ENCODE measurements around the gene CACNA1E.

The CACNA1E gene

GRCh38 chr1:181592255-181592859 is 109.0 kb downstream of the CACNA1E start:
- no peak for ATAC-seq
- TF ChIP-seq, protein P1, sequence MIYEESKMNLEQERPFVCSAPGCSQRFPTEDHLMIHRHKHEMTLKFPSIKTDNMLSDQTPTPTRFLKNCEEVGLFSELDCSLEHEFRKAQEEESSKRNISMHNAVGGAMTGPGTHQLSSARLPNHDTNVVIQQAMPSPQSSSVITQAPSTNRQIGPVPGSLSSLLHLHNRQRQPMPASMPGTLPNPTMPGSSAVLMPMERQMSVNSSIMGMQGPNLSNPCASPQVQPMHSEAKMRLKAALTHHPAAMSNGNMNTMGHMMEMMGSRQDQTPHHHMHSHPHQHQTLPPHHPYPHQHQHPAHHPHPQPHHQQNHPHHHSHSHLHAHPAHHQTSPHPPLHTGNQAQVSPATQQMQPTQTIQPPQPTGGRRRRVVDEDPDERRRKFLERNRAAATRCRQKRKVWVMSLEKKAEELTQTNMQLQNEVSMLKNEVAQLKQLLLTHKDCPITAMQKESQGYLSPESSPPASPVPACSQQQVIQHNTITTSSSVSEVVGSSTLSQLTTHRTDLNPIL (CRISPR knock-in tag; IDR thresholded peaks at IDR 0.05; ENCODE audit: low read depth), result no peak
- TF ChIP-seq TOX (CRISPR knock-in tag; IDR thresholded peaks at IDR 0.05; ENCODE audit: borderline replicate concordance) (no peak), RARB (CRISPR knock-in tag; IDR thresholded peaks at IDR 0.05) (no peak), ZNF70 (CRISPR knock-in tag; IDR thresholded peaks at IDR 0.05) (no peak), ZFP3 (CRISPR knock-in tag; IDR thresholded peaks at IDR 0.05) (no peak), ESRRG (CRISPR knock-in tag; IDR thresholded peaks at IDR 0.05) (no peak), ZFP30 (CRISPR knock-in tag; IDR thresholded peaks at IDR 0.05) (no peak), ARNTL (CRISPR knock-in tag; IDR thresholded peaks at IDR 0.05; ENCODE audit: borderline replicate concordance, low read depth) (no peak)

GRCh38 chr1:181593042-181593441 is 109.7 kb downstream of the CACNA1E start:
- TF ChIP-seq PPARA (CRISPR knock-in tag; IDR thresholded peaks at IDR 0.05; ENCODE audit: borderline replicate concordance), result no peak
- TF ChIP-seq RARB (CRISPR knock-in tag; IDR thresholded peaks at IDR 0.05), result no peak
- no peak for TF ChIP-seq BACH2 (CRISPR knock-in tag; IDR thresholded peaks at IDR 0.05; ENCODE audit: borderline replicate concordance)
- no peak for TF ChIP-seq CSDC2 (CRISPR knock-in tag; IDR thresholded peaks at IDR 0.05)
- TF ChIP-seq, protein P1 (CRISPR knock-in tag; IDR thresholded peaks at IDR 0.05; ENCODE audit: low read depth), result no peak
- TF ChIP-seq TCF4 (CRISPR knock-in tag; IDR thresholded peaks at IDR 0.05; ENCODE audit: borderline replicate concordance), result no peak
- ATAC-seq, result no peak

GRCh38 chr1:181594553-181594952 is 111.2 kb downstream of the CACNA1E start:
- TF ChIP-seq BACH2 (CRISPR knock-in tag; IDR thresholded peaks at IDR 0.05; ENCODE audit: borderline replicate concordance) (no peak), TSHZ2 (CRISPR knock-in tag; IDR thresholded peaks at IDR 0.05) (no peak)
- ATAC-seq, result no peak

- no peak for TF ChIP-seq POU6F1 (CRISPR knock-in tag; IDR thresholded peaks at IDR 0.05; ENCODE audit: borderline replicate concordance, low read depth)
- TF ChIP-seq ZFP30 (CRISPR knock-in tag; IDR thresholded peaks at IDR 0.05), result no peak
- no peak for TF ChIP-seq ZNF70 (CRISPR knock-in tag; IDR thresholded peaks at IDR 0.05)
- TF ChIP-seq ZC3H10 (CRISPR knock-in tag; IDR thresholded peaks at IDR 0.05), result no peak
- TF ChIP-seq, protein P2, sequence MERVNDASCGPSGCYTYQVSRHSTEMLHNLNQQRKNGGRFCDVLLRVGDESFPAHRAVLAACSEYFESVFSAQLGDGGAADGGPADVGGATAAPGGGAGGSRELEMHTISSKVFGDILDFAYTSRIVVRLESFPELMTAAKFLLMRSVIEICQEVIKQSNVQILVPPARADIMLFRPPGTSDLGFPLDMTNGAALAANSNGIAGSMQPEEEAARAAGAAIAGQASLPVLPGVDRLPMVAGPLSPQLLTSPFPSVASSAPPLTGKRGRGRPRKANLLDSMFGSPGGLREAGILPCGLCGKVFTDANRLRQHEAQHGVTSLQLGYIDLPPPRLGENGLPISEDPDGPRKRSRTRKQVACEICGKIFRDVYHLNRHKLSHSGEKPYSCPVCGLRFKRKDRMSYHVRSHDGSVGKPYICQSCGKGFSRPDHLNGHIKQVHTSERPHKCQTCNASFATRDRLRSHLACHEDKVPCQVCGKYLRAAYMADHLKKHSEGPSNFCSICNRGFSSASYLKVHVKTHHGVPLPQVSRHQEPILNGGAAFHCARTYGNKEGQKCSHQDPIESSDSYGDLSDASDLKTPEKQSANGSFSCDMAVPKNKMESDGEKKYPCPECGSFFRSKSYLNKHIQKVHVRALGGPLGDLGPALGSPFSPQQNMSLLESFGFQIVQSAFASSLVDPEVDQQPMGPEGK (CRISPR knock-in tag; IDR thresholded peaks at IDR 0.05; ENCODE audit: borderline replicate concordance), result no peak
- no peak for TF ChIP-seq BACH2 (CRISPR knock-in tag; IDR thresholded peaks at IDR 0.05; ENCODE audit: borderline replicate concordance)
- ATAC-seq, result no peak
Observed at GRCh38 chr1:181595234-181595633, 111.9 kb downstream of the CACNA1E start.

Data from SK-N-SH treated with all-trans-retinoic acid at 6 μM for 48 hours (cell line).